ENCODE data around the gene WDR74. TPM values are rescaled to one million over a fixed set of nuclear protein-coding genes. Genes with fewer than 3 reads are reported as not detected.
"Not testable (repeated sequence)": the region's sequence is repeated elsewhere in the genome, so short reads cannot be mapped to it uniquely, and the experiment has no call there.

Gene WDR74
- total RNA-seq, 1 experiment from 2014 or later, result 61.8 TPM

- peak; percentile 100 for DNase-seq (ENCODE audit: low read depth)
Measured at GRCh38 chr11:62841361-62842170, 2.2 kb upstream of the WDR74 start.

- DNase-seq (ENCODE audit: low read depth), result peak; percentile 95
Measured at GRCh38 chr11:62840721-62841360, 1.5 kb upstream of the WDR74 start.

- no peak for DNase-seq (ENCODE audit: low read depth)
Measured at GRCh38 chr11:62835336-62835735, 4.1 kb downstream of the WDR74 start.

GRCh38 chr11:62832336-62833234, 6.8 kb downstream of the WDR74 start, which contains the start of gene TEX54:
TSS of gene TEX54 (minus strand) at chr11:62832841.
- no peak for DNase-seq (ENCODE audit: low read depth)

GRCh38 chr11:62831520-62832335, 7.7 kb downstream of the WDR74 start, which contains the start of gene STX5:
TSS of gene STX5 (minus strand) at chr11:62832051. CDS start at chr11:62831243, 808 bp downstream.
- DNase-seq (ENCODE audit: low read depth), result peak; percentile 97

GRCh38 chr11:62830904-62831519, 8.4 kb downstream of the WDR74 start:
- no peak for DNase-seq (ENCODE audit: low read depth)

GRCh38 chr11:62828130-62828529, 11.3 kb downstream of the WDR74 start:
- not testable (repeated sequence) for DNase-seq (ENCODE audit: low read depth)

- DNase-seq (ENCODE audit: low read depth), result no peak
Measured at GRCh38 chr11:62823677-62824076, 15.7 kb downstream of the WDR74 start.

- DNase-seq (ENCODE audit: low read depth), result no peak
Measured at GRCh38 chr11:62817129-62817528, 22.3 kb downstream of the WDR74 start.

- no peak for DNase-seq (ENCODE audit: low read depth)
Measured at GRCh38 chr11:62816557-62816956, 22.8 kb downstream of the WDR74 start.

- DNase-seq (ENCODE audit: low read depth), result no peak
Measured at GRCh38 chr11:62811659-62812058, 27.7 kb downstream of the WDR74 start.

- no peak for DNase-seq (ENCODE audit: low read depth)
Measured at GRCh38 chr11:62810748-62811147, 28.6 kb downstream of the WDR74 start.

- DNase-seq (ENCODE audit: low read depth), result peak; percentile 40
Measured at GRCh38 chr11:62806611-62807121, 32.7 kb downstream of the WDR74 start.

- DNase-seq (ENCODE audit: low read depth), result peak; percentile 61
Measured at GRCh38 chr11:62805961-62806441, 33.4 kb downstream of the WDR74 start.

- peak; percentile 90 for DNase-seq (ENCODE audit: low read depth)
Measured at GRCh38 chr11:62805076-62805892, 34.1 kb downstream of the WDR74 start, which contains the start of gene NXF1. TSS of gene NXF1 (minus strand) at chr11:62805440. CDS start at chr11:62805356, 84 bp downstream.

GRCh38 chr11:62804310-62805075, 34.9 kb downstream of the WDR74 start:
- peak; percentile 53 for DNase-seq (ENCODE audit: low read depth)

- DNase-seq (ENCODE audit: low read depth), result no peak
Measured at GRCh38 chr11:62801071-62801470, 38.3 kb downstream of the WDR74 start.

GRCh38 chr11:62799486-62799885, 39.9 kb downstream of the WDR74 start:
- DNase-seq (ENCODE audit: low read depth), result no peak
